Glomerular visceral epithelial cell (primary cell): ENCODE results near the gene EFNA3.
"Not testable (repeated sequence)": the region's sequence is repeated elsewhere in the genome, so short reads cannot be mapped to it uniquely, and the experiment has no call there.

Experiments used
- DNase-seq: peaks from one replicate; pipeline ENCODE4 v3.0.0-alpha.2; 2016; ENCODE audit errors: extremely low spot score

The EFNA3 gene

GRCh38 chr1:155110826-155111225, 32.2 kb downstream of the EFNA3 start:
- DNase-seq = no peak

DNA sequence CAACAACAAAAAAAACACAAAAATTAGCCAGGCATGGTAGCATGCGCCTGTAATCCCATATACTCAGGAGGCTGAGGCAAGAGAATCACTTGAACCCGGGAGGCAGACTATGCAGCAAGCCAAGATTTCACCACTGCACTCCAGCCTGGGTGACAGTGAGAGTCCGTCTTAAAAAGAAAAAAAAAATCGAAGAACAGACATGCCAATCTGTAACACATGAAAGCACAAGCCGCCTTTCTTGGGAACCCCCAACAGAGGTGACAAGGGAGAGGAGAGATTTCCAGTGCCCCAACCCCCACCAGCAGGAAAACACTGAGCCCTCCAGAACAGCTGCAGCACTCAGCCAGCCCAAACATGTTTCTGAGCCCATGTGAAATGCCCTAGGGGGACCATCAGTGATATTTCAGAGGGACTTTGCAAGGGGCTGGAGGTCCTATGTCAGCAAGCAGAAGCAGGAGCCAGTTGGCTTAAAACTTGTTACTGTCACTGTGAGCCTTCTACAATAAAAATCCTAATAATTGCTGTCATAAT, 34.9 kb downstream of the EFNA3 start:
- DNase-seq = no peak

DNA sequence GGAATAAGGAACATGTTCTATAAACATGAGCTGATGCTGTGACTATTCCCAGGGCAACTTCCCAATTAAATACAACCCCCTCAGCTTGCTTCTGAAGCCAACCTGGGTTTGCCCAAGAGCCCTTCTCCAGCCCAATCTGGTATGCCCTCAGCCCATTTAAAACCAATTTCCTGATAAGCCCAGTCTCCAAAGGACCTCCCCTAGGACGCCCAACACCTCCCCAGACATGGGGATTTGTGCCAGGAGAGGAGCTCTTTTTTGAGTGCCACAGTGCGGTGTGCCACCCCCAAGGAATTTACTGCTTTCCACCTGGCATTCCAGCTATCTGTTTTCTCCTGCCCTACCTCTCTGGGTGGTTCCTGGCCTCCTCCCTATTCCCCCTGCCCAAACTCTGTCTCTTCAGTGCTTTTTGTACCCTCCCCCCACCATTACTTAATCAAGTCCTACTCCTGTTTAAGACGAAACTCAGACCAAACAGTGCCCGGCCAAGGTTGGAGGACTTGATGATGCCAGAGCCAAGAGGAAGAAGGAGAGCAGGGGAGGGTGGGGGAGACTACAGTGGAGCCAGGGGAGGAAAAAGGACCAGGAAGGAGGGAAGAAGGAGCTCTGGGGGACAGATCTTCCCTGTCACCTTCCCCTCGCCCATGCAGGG, 37.6 kb downstream of the EFNA3 start:
- DNase-seq = no peak

DNA sequence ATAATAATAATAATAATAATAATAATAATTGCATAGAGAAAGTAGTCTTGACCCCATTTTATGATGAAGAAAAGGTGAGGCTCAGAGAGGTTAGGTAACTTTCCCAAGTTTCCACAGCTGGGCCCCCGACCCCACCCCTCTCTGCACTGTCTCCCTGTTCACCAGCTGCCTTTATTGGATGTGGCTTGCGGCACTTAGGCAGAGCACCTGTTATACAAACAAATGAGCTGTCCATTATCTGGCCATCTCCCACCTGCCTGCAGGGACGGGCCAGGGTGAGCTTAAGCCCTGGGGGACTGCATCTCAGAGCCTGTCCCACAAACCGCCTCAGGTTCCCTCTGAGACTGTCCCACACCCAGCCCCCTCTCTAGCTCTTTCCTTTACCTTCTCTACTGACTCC, 39.0 kb downstream of the EFNA3 start:
- DNase-seq = no peak

GRCh38 chr1:155118090-155118489, 39.5 kb downstream of the EFNA3 start:
- DNase-seq = not testable (repeated sequence)

- DNase-seq = no peak
Measured at GRCh38 chr1:155120253-155120652, 41.6 kb downstream of the EFNA3 start.

DNA sequence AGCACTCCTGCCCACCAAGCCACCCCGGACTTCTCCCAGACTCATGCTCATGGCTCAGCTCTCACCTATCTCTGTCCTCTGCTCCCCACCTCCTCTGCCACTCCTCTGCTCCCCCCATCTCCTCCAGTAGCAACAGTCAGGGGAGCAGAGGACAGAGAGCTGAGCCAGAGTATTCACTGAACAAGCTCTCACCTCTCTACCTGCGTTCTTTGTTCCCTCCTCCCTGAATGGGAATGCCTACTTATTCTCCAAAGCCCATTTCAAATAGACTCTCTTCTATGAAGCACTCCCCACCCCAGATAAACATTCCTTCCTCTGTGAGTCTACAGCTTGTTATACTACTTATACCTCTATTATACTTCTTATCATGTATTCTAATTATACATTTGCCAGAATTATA, 42.6 kb downstream of the EFNA3 start:
- DNase-seq = no peak

- DNase-seq = no peak
Measured at GRCh38 chr1:155122308-155122707, 43.7 kb downstream of the EFNA3 start.

- no peak for DNase-seq
Measured at GRCh38 chr1:155123801-155124200, 45.2 kb downstream of the EFNA3 start.

GRCh38 chr1:155124503-155125463, 46.1 kb downstream of the EFNA3 start:
- peak; percentile 77 for DNase-seq

GRCh38 chr1:155125511-155125945, 46.9 kb downstream of the EFNA3 start:
- no peak for DNase-seq

DNA sequence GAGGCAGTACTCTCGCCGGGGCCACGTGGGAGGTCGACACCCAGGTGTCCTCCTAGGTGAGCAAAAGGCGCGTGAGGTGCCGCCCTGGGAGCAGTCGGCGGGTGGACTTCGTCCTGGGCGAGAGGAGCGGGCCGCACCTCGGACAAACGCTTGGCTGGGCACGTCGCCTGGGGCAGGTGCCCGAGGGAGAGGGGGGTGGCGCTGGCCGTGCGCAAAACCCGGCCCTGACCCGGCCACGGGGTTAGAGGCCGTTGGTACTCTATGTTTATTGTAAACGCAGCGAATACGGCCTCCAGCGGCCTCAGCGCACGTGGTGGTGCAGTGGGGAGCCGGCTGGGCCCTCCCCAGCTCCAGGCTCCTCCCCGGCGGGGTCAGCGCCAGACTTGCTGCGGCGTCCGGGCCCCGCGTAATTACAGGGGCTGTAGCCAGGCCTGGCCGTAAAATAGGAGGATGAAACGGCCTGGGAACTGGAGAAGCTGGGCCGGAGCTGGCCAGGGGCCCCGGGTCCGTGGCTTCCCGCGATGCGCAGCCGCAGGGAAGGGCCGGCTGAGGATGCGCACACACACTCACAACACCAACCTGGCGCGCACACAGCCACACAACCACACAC, 47.4 kb downstream of the EFNA3 start:
- no peak for DNase-seq

GRCh38 chr1:155126556-155127104, 48.0 kb downstream of the EFNA3 start:
- DNase-seq = no peak

DNA sequence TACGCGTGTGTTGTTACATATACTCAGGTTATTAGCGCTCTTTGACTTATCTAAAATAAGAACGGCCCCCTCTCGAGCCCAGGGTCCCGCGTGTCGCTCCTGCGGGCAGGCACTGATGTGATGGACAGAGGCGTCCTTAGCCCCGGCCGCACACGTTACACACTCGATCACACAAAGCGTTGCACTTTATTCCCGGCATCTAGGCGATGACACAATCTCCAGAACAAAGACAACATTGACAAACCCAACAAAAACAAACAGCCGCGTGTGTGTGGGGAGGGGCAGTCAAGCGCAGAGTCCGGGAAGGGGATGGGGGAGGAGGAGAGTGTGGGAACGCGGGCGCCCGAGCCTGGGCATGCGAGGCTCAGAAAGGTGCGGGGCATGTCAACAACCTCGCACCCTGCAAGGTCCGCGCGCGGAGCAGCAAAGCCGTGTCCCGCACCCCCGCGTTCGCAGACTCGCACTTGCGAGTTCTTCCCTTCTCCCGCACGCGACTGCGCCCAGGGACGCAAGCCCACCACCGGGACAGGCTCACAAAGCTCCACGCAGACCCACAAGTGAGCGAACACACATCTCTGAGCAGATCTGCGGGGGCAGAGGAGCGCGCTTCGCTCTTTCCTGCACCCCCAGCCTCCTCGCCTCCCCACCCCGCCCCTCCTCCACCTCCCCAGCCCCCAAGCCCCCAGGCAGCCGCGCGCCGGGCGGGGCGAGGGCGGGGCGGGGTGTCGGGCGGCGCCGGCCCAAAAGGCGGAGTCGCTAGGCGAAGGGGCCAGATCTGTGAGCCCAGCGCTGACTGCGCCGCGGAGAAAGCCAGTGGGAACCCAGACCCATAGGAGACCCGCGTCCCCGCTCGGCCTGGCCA, 48.7 kb downstream of the EFNA3 start, which contains the start of gene EFNA1:
EFNA1 (plus strand) TSS at position 772 of the 862 bp plus-strand sequence. CDS start 102 bp downstream, outside the sequence.
- peak; percentile 53 for DNase-seq

GRCh38 chr1:155127967-155128754, 49.5 kb downstream of the EFNA3 start:
- no peak for DNase-seq

DNA sequence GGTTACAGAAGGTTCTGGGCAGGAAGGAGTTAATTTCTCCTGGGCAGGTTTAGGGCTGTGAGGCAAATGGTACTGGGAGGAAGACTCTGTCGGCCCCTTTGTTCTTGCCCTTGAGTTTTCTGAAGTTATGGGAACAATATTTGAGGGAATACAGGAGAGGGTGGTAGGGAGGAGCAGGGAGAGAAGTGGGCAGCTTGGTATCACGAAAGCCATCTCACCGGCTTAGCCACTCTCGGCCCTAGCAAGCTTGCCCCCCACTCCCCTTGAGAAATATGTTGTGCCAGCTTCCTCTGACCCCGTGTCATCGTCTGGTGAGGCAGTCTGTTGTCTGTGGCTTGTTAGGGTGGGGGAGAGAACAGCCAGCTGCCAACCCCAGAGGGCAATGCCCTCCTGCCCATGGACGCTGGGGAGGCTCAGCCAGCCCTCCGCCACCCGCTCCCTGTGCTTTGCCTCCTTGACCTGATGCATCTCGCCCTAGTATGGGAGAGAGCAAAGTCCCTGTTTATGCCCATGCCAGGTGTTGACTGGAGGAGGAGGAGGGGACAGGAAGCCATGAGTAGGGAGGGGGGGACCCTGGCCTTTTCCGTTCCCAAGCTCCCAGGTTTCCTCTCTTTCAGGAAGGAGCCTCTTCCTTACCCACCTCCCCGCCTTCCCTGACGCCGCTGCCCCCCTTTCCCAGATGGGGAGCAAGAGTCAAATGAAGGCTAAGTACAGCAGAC, 50.3 kb downstream of the EFNA3 start:
- no peak for DNase-seq

DNA sequence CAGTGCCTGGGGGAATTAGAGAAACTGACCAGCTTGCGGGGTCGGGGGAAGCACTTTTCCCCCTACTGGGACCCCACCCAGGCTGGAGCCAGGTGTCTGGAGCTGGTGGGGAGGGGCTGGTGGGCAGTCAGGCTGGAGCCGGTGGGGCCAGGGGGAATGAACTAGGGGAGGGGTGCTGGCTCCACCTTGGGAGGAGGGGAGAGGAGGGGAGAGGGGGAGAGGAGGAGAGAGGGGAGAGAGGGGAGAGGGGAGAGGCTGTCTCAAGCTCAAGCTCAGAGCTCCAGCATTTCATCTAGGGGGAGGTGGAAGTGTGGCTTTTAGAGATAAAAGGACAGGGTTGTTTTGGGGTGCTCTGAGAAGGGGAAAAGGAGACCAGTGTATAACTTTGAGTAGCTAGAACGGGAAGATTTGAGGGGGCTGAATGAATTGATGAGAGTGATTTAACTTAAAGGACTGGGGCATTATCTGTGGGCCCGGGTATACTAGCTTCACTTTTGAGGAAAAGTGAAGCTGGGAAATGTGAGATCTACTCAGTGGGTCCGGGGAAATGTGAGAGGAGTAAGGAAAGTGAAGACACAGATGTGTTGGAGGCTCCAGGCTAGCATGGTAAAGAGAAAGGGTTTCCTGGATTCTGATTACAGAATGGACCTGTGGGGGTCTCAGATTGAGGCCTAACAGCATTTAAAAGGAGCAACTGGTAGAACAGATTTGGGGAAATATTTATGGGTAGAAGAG, 51.8 kb downstream of the EFNA3 start:
- DNase-seq = no peak

DNA sequence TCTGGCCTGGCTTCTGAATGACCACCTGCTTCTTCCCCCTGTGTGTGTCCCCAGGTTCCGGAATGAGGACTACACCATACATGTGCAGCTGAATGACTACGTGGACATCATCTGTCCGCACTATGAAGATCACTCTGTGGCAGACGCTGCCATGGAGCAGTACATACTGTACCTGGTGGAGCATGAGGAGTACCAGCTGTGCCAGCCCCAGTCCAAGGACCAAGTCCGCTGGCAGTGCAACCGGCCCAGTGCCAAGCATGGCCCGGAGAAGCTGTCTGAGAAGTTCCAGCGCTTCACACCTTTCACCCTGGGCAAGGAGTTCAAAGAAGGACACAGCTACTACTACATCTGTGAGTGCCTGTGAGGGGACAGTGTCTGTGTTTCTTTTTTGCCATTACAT, 52.6 kb downstream of the EFNA3 start:
- no peak for DNase-seq

DNA sequence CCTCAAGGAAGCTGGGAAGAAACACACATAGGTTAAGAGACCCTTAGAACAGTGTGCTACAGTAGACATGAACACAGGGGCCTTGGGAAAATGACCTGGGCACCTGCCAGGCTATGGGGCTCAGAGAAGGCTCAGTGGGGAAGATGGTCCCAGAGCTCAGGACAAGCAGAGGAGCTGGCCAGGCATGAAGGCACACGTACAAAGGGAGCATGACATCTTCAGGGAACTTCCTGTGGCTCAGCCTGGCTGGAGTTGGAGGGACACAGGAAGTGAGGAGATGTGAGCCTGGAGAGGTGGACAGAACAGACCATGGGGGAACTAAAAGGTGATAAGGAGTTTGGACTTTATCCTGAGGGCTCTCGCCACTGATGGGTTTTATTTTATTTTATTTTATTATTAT, 53.2 kb downstream of the EFNA3 start:
- no peak for DNase-seq
